GM18519 (cell line): ENCODE measurements around the gene TUBA1A.
"Not testable (repeated sequence)": the region's sequence is repeated elsewhere in the genome, so short reads cannot be mapped to it uniquely, and the experiment has no call there.

Experiments
- ATAC-seq: cut with Tn5 transposase; IDR thresholded peaks from one replicate; pipeline ENCODE4 v1.9.1; 2021; ENCODE audit warnings: mild to moderate bottlenecking, moderate library complexity; ENCODE audit not compliant: unreplicated experiment, low FRiP score

Gene TUBA1A

DNA sequence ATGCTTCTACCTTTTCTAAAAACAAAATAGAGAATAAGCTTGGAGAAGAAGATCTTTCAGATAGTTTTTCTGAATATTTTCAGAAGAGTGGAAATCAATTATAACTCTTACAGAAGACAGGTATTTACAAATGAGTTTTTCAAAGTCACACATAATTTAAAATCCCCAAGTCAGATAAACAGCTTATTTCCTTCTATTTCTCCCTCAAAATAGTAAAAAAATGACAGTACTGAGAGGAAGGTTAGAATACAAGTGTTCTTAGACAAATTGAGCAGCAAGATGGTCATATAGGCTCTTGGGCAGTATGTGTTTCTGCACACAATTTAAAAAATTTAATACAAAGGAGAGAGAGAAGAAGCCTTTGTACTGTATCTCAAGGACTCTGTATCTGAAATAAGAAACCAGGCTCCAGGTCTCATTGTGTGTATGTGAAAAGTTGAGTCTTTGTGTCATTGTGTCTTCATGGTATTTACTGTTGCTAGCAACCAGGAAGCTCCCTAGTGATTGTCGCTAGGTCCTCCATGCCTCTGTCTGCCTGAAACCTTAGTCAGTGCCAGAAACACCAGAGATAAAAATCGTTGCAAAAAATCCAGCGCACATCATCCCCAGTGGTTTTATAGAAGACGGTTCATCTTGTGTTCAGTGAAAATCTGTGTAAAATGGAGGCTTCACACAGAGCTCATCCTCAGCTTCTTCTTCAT lies 12.9 kb upstream of the TUBA1A start:
- no peak for ATAC-seq

DNA sequence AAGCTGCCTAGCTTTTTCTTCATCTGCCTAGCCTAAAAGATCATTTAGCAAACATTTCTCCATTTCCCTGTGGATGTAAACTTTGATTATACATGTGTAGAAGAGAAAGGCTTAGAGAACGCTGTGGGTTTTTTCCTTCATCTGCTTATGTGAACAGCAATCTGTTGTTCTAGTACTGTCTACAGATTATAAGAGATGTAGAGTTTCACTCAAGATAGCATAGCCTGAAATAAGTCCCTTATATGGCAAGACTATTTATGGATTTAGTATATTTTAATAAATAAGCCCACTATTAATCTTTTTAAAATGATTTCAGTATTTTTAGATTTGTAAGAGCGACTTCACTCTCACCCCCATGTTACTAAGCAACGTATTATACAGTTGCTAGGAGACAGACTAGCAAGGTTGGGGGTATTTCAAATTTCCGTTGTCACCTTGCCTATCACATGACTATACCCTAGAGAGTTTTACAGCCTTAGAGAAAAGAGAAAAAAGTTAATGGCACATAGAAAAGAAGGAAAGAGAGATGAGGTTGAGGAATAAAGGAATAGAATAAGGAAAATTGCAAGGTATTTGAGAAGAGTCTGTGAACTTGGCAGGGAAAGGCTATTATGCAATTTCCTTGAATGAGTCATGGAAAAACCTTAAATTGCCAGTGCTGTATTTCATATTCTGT lies 12.2 kb upstream of the TUBA1A start:
- peak; percentile 44 for ATAC-seq

- ATAC-seq: no peak
Observed at GRCh38 chr12:49198431-49199155, 9.7 kb upstream of the TUBA1A start.

DNA sequence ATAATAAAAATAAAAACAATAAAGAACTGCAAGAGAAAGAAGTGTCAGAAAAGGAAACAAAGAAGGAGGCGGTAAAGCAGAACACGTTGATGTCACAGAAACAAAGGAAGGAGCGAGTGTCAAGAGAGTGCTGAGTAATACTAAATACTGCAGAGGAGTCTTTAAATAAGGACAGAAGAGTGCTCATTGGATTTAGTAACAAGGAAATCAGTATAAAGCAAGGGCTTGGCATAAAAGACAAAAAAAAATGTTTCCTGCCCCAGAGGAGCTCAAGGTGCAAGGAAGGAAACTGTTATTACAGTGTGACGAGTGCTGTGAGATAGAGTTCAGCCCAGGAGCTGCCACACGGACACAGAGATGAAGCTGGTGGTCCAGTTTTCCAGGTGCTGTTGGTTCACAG lies 8.4 kb upstream of the TUBA1A start:
- ATAC-seq: no peak

DNA sequence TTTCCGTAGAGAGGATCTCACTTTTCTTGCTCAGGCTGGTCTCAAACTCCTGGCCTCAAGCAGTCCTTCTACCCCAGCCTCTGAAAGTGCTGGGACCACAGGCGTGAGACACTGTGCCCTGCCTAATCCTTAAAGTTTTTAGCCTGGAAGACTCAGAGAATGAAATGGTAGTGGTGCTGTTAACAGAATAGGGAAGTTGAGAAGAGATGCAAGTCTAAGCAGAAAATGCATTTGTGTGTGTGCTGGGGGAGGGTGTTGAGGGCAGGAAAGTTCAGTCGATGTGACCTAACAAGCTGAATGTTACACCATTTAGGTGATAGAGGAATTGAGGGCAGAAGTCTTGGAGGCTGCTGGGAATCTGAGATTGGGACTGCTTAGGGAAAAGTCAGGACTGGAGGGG lies 6.9 kb upstream of the TUBA1A start:
- ATAC-seq: no peak

DNA sequence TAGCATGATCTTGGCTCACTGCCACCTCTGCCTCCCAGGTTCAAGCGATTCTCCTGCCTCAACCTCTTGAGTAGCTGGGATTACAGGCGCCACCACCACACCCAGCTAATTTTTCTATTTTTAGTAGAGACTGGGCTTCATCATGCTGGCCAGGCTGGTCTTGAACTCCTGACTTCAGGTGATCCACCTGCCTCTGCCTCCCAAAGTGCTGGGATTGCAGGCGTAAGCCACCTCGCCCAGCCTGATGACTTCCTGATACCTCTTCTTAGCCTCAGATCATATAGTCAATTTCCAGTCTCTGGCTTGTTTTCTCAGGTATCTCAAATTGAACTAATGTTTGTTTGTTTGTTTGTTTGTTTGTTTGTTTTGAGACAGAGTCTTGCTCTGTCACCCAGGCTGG lies 4.9 kb upstream of the TUBA1A start:
- not testable (repeated sequence) for ATAC-seq

DNA sequence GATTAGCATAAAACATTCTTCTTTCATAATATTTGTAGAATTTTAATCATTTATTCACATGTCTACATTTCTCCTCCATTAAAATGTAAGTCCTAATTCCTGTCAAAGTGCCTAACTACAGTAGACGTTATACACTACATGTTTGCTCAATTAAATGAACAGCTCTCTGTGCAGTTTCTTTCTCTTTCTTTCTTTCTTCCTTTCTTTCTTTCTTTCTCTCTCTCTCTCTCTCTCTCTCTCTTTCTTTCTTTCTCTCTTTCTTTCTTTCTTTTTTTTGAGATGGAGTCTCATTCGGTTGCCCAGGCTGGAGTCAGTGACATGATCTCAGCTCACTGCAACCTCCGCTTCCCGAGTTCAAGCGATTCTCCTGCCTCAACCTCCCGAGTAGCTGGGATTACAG lies 2.6 kb upstream of the TUBA1A start:
- ATAC-seq: not testable (repeated sequence)

DNA sequence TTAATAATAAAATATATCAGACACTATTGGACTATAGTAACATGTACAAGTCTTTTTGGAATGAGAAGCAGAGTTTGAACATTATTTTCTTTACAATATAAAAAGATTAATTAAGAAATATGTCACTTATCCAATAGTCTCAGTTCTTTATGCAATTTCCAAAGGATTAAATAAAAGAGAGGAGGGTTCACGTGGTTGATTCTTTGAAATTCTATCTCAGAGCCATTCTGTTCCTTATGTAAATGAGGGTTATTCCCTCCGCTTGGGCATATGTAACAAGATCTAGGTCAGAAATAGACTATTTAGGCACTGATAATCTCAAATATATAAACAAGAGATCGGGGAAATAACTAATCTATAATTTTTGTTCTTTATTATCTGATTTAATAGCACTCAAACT lies 2.1 kb upstream of the TUBA1A start:
- no peak for ATAC-seq

DNA sequence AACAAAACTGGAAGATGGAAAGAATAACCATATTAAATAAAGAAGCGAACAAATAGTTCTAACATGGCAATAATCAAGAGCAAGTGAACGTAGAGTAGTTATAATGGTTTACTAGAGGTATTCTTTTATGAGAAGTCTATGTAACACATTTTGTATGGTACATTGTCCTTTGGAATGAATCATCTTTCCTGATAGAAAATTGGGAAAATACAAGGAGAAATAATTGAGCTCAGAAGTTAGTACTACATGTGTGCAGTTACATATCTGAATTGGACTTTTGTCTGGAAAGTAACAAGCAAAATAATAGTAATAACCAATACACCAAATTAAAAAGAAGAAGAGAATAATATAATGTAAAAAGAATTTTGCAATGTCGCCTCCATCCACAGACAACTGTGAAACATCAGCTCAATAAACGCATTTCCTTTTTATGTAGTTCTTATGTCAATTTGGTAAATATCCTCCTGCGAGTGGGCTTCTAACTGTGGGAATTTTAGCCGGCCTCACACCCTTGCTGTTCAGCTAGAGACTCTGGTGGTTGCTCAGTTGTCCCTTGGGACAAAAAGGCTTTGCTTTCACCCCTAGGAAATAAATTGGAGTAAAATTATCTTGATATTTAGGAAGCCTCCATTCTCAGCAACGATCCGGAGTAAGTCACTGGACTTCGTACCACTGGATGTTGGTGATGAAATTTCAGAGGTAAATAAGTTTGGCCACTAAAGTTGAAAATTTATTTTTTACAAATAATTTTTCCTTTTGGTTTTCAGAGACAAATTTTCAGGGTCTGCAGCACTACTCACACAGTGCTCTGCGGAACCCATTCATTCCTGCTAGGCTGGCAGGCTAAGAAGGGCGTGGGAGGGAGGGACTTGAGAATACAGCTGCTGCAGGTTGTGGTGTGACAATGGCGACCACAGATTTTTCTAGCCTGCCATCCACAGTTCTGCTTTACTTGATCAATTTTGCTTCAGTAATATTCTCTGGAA lies 1.1 kb upstream of the TUBA1A start:
- ATAC-seq: no peak

- peak; percentile 28 for ATAC-seq
Observed at GRCh38 chr12:49188201-49188915, 522 bp downstream of the TUBA1A start.

DNA sequence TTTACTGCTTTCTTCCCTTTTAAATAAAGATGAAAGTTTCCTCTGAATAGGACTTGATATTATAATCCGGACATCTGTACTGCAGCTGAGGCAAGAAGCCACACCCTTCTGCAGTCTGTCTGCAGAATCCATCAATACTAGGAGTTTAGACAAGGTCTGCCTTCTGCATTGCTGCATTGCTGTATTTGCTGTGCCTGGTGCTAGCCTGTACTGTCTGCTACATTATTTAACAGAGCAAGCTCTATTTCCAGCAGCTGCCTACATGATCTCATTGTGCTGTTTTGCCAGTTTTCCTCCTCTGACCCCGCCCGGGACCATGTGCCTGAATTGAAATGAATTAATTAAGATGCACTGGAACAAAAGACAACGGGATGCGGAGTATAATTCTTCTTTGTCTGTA lies 1.7 kb downstream of the TUBA1A start:
- no peak for ATAC-seq

- ATAC-seq: not testable (repeated sequence)
Observed at GRCh38 chr12:49186307-49186706, 2.6 kb downstream of the TUBA1A start.

DNA sequence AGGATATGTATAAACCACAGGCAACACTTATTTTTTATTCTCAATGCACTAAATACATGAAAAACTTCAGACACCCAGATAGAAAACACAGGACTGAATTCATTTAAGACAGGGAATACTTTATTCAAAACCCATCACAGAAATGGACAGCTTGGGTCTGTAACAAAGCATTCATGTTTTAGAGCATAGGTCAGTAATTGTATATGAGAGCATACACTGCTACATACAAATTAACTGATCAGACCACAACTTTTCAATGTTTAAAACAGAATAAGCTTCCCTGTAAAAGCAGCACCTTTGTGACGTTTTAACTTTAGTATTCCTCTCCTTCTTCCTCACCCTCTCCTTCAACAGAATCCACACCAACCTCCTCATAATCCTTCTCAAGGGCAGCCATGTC lies 4.2 kb downstream of the TUBA1A start:
- not testable (repeated sequence) for ATAC-seq

DNA sequence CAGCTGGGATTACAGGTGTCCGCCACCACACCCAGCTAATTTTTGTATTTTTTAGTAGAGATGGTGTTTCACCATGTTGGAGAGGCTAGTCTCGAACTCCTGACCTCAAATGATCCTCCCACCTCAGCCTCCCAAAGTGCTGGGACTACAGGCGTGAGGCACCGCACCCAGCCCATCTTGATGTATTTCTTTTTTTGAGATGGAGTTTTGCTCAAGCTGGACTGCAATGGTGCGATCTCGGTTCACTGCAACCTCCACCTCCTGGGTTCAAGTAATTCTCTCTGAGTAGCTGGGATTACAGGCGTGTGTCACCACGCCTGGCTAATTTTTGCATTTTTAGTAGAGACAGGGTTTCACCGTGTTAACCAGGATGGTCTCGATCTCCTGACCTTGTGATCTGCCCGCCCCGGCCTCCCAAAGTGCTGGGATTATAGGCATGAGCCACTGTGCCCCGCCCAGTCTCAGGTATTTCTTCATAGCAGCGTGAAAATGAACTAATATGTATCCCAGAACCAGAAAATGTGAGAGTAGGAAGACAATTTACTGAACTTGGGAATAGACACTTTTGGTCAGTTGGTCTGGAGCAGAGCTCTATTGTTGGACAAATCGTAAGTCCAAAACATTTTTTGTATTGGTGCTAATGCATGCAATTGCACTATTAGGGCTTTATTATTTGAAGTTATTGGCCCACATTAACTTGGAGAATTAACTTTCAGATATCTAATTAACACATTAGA lies 5.5 kb downstream of the TUBA1A start:
- ATAC-seq: not testable (repeated sequence)

DNA sequence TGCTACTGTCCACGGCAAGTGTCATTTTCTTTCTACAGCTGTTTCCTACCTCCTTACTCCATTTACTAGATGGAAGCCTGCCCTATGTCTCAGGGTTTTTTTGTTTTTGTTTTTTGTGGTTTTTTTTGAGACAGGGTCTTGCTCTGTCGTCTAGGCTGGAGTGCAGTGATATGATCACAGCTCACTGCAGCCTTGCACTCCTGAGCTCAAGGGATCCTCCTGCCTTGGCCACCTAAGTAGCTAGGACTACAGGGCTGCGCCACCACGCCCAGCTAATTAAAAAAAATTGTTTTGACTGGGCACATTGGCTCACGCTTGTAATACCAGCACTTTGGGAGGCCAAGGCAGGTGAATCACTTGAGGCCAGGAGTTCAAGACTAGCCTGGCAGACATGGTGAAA lies 14.7 kb downstream of the TUBA1A start:
- ATAC-seq: no peak

- ATAC-seq: no peak
Observed at GRCh38 chr12:49170924-49171323, 18.0 kb downstream of the TUBA1A start.

GRCh38 chr12:49165114-49165513 lies 23.8 kb downstream of the TUBA1A start:
- ATAC-seq: no peak

DNA sequence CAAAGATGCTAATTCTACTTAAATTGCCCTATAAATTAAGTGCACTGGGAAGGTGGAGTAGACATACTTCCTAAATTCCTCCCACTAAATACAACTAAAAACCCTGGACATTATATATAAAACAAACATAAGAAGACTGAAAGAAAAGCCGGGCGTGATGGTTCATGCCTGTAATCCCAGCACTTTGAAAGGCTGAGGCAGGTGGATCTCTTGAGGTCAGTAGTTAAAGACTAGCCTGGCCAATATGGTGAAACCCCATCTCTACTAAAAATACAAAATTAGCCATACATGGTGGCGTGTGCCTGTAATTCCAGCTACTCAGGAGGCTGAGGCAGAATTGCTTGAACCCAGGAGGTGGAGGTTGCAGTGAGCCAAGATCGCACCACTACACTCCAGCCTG lies 27.0 kb downstream of the TUBA1A start:
- ATAC-seq: not testable (repeated sequence)
